ENCODE measurements around the gene GRAMD1A. TPM values are rescaled to one million over a fixed set of nuclear protein-coding genes. Genes with fewer than 3 reads are reported as not detected.

Gene GRAMD1A
- polyA plus RNA-seq, 1 donor from 2014 or later: 19.0 TPM

DNA sequence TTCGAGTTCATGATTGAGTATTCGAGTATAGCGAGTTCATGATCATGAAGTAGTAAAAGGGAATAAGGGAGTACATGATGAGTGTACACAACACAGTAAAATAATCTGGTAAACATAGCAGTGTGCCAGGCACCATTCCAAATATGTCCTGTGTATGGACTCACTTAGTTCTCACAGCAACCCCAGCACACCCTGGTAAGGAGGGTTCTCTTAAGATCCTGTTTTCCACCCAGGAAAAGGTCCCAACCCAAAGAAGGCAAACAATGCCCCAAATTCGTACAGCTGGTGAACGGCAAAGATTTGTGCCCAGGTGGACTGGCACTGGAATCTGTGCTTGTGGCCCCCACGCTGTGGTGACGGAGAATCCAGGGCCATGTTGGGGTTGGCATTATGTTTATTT lies 62.8 kb downstream of the GRAMD1A start:
- Histone ChIP-seq H3K27ac (ENCODE audit: low read length) (no peak overlapping the region), H3K36me3 (ENCODE audit: insufficient read depth, low read length) (no peaks in the 10 kb centered on the region), H3K9me3 (ENCODE audit: low read length) (no peaks in the 10 kb centered on the region), H3F3A (ENCODE audit: insufficient read depth, low read length, poor library complexity, severe bottlenecking) (no peaks in the 10 kb centered on the region), H3K4me3 (ENCODE audit: low read length) (no peak overlapping the region), H4K20me1 (ENCODE audit: insufficient read depth) (no peaks in the 10 kb centered on the region), H3K79me2 (replicated peaks; ENCODE audit: insufficient read depth, low read length) (no peaks in the 10 kb centered on the region), H3K9me2 (ENCODE audit: insufficient read depth, low read length) (no peaks in the 10 kb centered on the region), H3K4me2 (ENCODE audit: low read length) (no peak overlapping the region), H3K27me3 (ENCODE audit: insufficient read depth, low read depth, low read length) (no peaks in the 10 kb centered on the region), H3K9ac (ENCODE audit: low read length) (no peak overlapping the region), H2AFZ (ENCODE audit: low read depth, low read length) (no peak overlapping the region)
- no peak for TF ChIP-seq POLR2AphosphoS5 (IDR thresholded peaks at IDR 0.05)
- no peak for TF ChIP-seq RAD21 (conservative IDR thresholded peaks at IDR 0.05)
- TF ChIP-seq, protein P1, sequence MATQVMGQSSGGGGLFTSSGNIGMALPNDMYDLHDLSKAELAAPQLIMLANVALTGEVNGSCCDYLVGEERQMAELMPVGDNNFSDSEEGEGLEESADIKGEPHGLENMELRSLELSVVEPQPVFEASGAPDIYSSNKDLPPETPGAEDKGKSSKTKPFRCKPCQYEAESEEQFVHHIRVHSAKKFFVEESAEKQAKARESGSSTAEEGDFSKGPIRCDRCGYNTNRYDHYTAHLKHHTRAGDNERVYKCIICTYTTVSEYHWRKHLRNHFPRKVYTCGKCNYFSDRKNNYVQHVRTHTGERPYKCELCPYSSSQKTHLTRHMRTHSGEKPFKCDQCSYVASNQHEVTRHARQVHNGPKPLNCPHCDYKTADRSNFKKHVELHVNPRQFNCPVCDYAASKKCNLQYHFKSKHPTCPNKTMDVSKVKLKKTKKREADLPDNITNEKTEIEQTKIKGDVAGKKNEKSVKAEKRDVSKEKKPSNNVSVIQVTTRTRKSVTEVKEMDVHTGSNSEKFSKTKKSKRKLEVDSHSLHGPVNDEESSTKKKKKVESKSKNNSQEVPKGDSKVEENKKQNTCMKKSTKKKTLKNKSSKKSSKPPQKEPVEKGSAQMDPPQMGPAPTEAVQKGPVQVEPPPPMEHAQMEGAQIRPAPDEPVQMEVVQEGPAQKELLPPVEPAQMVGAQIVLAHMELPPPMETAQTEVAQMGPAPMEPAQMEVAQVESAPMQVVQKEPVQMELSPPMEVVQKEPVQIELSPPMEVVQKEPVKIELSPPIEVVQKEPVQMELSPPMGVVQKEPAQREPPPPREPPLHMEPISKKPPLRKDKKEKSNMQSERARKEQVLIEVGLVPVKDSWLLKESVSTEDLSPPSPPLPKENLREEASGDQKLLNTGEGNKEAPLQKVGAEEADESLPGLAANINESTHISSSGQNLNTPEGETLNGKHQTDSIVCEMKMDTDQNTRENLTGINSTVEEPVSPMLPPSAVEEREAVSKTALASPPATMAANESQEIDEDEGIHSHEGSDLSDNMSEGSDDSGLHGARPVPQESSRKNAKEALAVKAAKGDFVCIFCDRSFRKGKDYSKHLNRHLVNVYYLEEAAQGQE (IDR thresholded peaks at IDR 0.05; ENCODE audit: borderline replicate concordance): no peak
- TF ChIP-seq CTCF (IDR thresholded peaks at IDR 0.05; ENCODE audit: poor library complexity, severe bottlenecking): no peak
- TF ChIP-seq TAF1 (IDR thresholded peaks at IDR 0.05; ENCODE audit: low read depth): no peak
- no peak for TF ChIP-seq MXI1 (conservative IDR thresholded peaks at IDR 0.05; ENCODE audit: poor library complexity, severe bottlenecking)
- TF ChIP-seq EP300 (conservative IDR thresholded peaks at IDR 0.05; ENCODE audit: poor library complexity, severe bottlenecking): no peak
- TF ChIP-seq EZH2 (IDR thresholded peaks at IDR 0.05; ENCODE audit: borderline replicate concordance, insufficient read depth, low read length, poor library complexity, severe bottlenecking): no peak
- TF ChIP-seq SMC3 (conservative IDR thresholded peaks at IDR 0.05; ENCODE audit: poor library complexity): no peak

- Histone ChIP-seq H3K4me2 (ENCODE audit: low read length) (no peak overlapping the region), H3K36me3 (ENCODE audit: insufficient read depth, low read length) (no peaks in the 10 kb centered on the region), H2AFZ (ENCODE audit: low read depth, low read length) (no peak overlapping the region), H3K9me2 (ENCODE audit: insufficient read depth, low read length) (no peaks in the 10 kb centered on the region), H3K9ac (ENCODE audit: low read length) (no peak overlapping the region), H3K9me3 (ENCODE audit: low read length) (no peaks in the 10 kb centered on the region), H3K27ac (ENCODE audit: low read length) (no peak overlapping the region), H3K4me3 (ENCODE audit: low read length) (no peak overlapping the region), H4K20me1 (ENCODE audit: insufficient read depth) (no peaks in the 10 kb centered on the region), H3K79me2 (replicated peaks; ENCODE audit: insufficient read depth, low read length) (no peaks in the 10 kb centered on the region), H3F3A (ENCODE audit: insufficient read depth, low read length, poor library complexity, severe bottlenecking) (no peaks in the 10 kb centered on the region), H3K27me3 (ENCODE audit: insufficient read depth, low read depth, low read length) (no peaks in the 10 kb centered on the region)
- TF ChIP-seq MXI1 (conservative IDR thresholded peaks at IDR 0.05; ENCODE audit: poor library complexity, severe bottlenecking) (no peak), RAD21 (conservative IDR thresholded peaks at IDR 0.05) (no peak), EP300 (conservative IDR thresholded peaks at IDR 0.05; ENCODE audit: poor library complexity, severe bottlenecking) (no peak), CTCF (IDR thresholded peaks at IDR 0.05; ENCODE audit: poor library complexity, severe bottlenecking) (no peak), EZH2 (IDR thresholded peaks at IDR 0.05; ENCODE audit: borderline replicate concordance, insufficient read depth, low read length, poor library complexity, severe bottlenecking) (no peak), SMC3 (conservative IDR thresholded peaks at IDR 0.05; ENCODE audit: poor library complexity) (no peak), TAF1 (IDR thresholded peaks at IDR 0.05; ENCODE audit: low read depth) (no peak), POLR2AphosphoS5 (IDR thresholded peaks at IDR 0.05) (no peak)
- TF ChIP-seq, protein P1 (IDR thresholded peaks at IDR 0.05; ENCODE audit: borderline replicate concordance): no peak
Measured at GRCh38 chr19:35063940-35064818, 64.1 kb downstream of the GRAMD1A start.

Measured in neural cell (in vitro differentiated cells).